Activated CD4-positive, alpha-beta T cell treated with anti-CD3 and anti-CD28 coated beads for 48 hours (primary cell): Measurements from ENCODE around the gene SPEF2.

Experiments used
- DNase-seq: peaks from one replicate; pipeline ENCODE4 v3.0.0-alpha.2; 2020

SPEF2 gene

GRCh38 chr5:35860686-35861085, 243.0 kb downstream of the SPEF2 start:
- no peak for DNase-seq

- no peak for DNase-seq
Measured at GRCh38 chr5:35861718-35862117, 244.1 kb downstream of the SPEF2 start.

- no peak for DNase-seq
Measured at GRCh38 chr5:35862126-35862525, 244.5 kb downstream of the SPEF2 start.

- DNase-seq: peak; percentile 41
Measured at GRCh38 chr5:35863159-35863558, 245.5 kb downstream of the SPEF2 start.
